ENCODE data around the gene ARPC5.
"Not testable (repeated sequence)": the region's sequence is repeated elsewhere in the genome, so short reads cannot be mapped to it uniquely, and the experiment has no call there.

The ARPC5 gene

DNA sequence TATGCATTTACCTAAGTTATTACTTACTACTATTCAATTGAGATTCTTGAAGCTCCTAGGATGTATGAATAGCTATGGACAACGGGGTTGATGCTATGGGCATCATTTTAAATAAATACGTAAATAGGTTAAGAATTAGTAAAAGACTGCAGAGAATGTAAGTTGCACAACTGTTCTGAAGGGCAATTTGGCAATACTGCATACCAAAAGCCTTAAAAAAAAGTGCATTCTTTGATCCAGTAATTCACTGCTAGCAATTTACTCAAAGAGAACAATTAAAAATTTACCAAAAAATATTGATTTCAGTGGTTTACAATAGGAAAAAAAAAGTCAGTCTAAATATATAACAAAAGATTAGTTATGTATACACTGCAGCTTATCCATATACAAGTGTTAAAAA lies 3.5 kb downstream of the ARPC5 start:
- DNase-seq (ENCODE audit: low read depth) = peak; percentile 74
- TF ChIP-seq, protein P1, sequence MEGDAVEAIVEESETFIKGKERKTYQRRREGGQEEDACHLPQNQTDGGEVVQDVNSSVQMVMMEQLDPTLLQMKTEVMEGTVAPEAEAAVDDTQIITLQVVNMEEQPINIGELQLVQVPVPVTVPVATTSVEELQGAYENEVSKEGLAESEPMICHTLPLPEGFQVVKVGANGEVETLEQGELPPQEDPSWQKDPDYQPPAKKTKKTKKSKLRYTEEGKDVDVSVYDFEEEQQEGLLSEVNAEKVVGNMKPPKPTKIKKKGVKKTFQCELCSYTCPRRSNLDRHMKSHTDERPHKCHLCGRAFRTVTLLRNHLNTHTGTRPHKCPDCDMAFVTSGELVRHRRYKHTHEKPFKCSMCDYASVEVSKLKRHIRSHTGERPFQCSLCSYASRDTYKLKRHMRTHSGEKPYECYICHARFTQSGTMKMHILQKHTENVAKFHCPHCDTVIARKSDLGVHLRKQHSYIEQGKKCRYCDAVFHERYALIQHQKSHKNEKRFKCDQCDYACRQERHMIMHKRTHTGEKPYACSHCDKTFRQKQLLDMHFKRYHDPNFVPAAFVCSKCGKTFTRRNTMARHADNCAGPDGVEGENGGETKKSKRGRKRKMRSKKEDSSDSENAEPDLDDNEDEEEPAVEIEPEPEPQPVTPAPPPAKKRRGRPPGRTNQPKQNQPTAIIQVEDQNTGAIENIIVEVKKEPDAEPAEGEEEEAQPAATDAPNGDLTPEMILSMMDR (conservative IDR thresholded peaks at IDR 0.05; ENCODE audit: control insufficient read depth, insufficient read depth, low read depth, low read length) = no peak
- peak overlapping the region; percentile 85 for H3K4me3 ChIP-seq (ENCODE audit: control insufficient read depth, low read depth, low read length)

DNA sequence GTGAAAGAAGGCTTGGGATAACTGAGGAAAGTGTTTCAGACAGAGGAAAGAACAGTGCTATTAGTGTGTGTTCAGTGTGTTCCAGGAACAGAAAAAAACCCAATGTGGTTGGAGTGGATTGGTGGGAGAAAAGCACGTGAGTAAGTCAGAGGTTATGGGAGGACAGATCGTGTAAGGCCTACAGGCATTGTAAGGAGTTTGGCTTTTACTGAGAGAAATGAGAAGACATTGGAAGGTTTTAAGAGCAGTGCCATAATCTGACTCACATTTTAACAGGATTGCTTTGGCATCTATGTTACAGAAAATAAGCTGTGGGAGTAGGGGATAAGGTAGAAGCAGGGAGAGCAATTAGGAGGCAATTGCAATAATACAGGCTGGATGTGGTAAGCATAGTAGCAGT lies 4.8 kb downstream of the ARPC5 start:
- peak; percentile 76 for DNase-seq (ENCODE audit: low read depth)
- no peak overlapping the region for H3K4me3 ChIP-seq (ENCODE audit: control insufficient read depth, low read depth, low read length)
- TF ChIP-seq, protein P1 (conservative IDR thresholded peaks at IDR 0.05; ENCODE audit: control insufficient read depth, insufficient read depth, low read depth, low read length) = no peak

DNA sequence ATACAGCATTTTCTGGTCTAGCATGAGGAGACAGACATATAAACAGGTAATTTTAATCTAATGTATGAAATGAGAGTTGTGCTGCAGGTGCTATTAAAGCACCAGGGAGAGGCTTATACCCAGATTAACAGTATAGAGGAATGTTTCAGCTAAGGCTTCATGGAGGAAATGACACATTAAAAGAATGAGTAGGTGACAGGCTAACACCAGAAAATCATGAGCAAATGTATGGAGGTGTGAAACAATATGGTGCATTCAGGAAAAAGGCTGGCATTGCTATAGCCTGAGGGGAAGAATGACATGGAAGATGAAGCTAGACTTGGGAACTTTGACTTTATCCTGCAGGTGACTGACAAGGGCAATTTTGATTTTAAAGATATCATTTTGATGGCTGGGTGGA lies 7.0 kb downstream of the ARPC5 start:
- TF ChIP-seq, protein P1 (conservative IDR thresholded peaks at IDR 0.05; ENCODE audit: control insufficient read depth, insufficient read depth, low read depth, low read length) = no peak
- no peak overlapping the region for H3K4me3 ChIP-seq (ENCODE audit: control insufficient read depth, low read depth, low read length)
- no peak for DNase-seq (ENCODE audit: low read depth)

DNA sequence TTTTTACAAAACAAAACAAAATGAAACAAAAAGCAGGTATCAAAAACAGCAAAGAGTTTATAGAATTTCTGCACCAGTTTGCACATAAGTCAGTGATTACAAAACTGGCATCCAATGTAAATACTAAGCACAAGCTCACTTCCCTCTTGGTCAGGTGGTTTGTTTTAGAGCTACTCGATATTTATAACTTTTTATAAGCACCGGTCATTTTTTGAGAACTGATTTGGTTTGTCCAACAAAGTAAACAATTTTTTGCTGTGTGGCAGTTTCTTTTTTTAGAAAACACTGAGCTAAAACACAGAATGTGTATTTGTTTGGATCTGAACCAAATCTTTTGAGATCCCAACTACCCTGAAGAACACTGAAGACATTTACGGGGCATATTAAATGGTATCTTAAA lies 9.3 kb downstream of the ARPC5 start:
- DNase-seq (ENCODE audit: low read depth); H3K4me3 ChIP-seq (ENCODE audit: control insufficient read depth, low read depth, low read length): not testable (repeated sequence)

DNA sequence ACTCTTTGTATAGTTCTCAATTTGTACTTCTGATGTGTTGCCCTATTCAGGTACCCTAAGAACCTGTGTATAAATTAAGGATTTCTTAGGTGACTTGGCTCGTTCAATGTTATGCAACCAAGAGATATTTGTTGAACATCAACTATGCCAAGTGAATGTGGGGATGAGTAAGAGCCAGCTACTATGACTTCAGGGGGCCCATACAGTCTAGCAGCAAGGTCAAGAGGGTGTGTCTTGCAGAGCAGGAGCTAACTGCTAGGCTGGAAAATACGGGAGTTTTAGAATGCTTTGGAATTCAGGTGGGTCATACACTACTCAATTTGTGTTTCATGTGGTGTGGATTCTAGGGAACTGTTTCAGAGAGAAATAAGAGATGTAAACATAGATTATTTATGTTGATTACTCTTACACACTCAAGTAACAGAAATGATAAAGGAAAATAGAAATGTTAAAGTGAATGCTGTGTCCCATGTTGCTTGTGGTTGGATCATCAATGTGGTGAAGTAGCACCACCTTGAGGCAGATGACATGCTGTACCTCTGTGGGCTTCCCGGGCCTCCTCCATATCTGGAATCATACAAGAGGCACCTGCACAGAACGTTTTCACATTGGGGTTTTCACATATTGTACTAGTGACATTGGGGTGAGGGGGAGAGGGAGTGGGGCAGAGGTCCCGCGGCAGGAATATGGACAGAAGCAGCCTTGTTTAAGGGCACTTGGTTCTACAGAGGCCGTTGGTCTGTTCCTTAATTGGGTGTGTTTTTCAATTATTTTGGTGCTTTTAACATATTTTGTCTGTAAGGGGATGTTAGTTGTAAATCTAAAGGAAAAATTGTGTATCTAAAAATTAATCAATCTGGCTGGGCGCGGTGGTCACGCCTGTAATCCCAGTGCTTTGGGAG lies 12.4 kb downstream of the ARPC5 start:
- peak; percentile 70 for DNase-seq (ENCODE audit: low read depth)
- H3K4me3 ChIP-seq (ENCODE audit: control insufficient read depth, low read depth, low read length) = no peak overlapping the region
- TF ChIP-seq, protein P1 (conservative IDR thresholded peaks at IDR 0.05; ENCODE audit: control insufficient read depth, insufficient read depth, low read depth, low read length) = peak; percentile 55

DNA sequence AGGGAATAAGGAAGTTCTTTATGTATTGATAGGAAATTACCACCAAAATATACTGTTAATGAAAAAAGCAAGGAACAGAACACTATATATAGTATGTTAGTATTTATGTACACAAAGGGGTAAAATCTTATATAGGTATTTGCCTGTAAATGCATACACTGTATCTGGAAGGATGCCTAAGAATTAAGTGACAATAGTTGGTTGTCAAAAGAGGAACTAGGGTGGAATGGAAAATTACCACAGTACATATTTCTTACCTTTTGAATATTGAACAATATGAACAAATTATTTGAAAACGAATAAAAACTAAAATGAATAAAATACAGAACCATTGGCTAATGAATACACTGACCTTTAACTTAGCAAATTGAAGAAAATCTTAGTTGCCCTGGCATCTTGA lies 13.6 kb downstream of the ARPC5 start:
- no peak for DNase-seq (ENCODE audit: low read depth)
- TF ChIP-seq, protein P1 (conservative IDR thresholded peaks at IDR 0.05; ENCODE audit: control insufficient read depth, insufficient read depth, low read depth, low read length) = no peak
- H3K4me3 ChIP-seq (ENCODE audit: control insufficient read depth, low read depth, low read length) = no peak overlapping the region

DNA sequence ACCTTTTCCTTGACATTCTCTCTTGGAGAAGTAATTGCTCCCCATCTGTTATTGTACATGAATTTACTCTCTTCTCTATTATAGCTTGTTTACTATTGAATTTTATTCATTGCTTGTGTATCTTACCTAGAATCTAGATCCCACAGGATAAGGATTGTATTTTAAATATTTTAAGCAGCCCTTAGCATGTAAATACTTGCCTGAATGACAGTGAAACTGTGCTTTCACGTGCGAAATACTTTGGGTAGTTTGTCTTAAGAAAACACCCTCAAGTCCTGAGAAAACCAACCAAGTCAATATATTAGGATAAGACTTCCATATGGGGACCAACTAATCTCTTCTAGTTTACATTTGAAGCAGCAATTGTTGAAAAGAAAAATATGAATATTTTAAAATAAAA lies 15.3 kb downstream of the ARPC5 start:
- no peak overlapping the region for H3K4me3 ChIP-seq (ENCODE audit: control insufficient read depth, low read depth, low read length)
- no peak for DNase-seq (ENCODE audit: low read depth)
- TF ChIP-seq, protein P1 (conservative IDR thresholded peaks at IDR 0.05; ENCODE audit: control insufficient read depth, insufficient read depth, low read depth, low read length) = no peak

Measured in fibroblast of mammary gland (primary cell).